ENCODE results near the gene IBA57.

The IBA57 gene

DNA sequence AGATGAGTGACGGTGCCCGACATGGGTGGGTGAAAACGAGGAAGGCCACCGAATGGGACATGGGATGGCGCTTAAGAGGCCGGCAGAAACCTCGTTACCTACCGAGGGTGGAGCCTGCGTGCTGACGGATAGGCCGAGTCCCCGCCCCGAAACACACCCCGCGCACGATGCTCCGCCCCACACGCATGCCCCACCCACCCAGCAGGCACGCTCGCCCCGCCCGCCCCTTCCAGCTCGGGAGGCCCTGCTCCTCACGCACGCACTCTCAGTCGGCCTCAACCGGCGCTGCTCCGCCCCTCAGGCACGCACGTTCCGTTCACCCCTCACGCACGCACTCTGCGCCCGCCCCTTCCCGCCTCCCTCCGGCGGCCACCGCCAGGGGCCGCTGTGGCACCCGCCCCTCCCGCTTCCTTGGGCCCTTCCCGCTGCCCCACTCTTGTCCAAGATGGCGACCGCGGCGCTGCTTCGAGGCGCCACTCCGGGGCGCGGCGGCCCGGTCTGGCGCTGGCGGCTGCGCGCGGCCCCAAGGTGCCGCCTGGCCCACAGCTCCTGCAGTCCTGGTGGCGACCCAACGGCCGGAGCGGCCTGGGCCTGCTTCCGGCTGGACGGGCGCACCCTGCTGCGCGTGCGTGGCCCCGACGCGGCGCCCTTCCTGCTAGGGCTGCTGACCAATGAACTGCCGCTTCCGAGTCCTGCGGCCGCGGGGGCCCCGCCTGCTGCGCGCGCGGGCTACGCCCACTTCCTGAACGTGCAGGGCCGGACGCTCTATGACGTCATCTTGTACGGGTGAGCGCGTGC lies at the start of gene IBA57:
IBA57 (plus strand) TSS at position 433 of the 798 bp plus-strand sequence; CDS start at position 446, 13 bp downstream.
- peak; percentile 99 to 100 for DNase-seq (ENCODE audit: low read depth in 2 of 2)

DNA sequence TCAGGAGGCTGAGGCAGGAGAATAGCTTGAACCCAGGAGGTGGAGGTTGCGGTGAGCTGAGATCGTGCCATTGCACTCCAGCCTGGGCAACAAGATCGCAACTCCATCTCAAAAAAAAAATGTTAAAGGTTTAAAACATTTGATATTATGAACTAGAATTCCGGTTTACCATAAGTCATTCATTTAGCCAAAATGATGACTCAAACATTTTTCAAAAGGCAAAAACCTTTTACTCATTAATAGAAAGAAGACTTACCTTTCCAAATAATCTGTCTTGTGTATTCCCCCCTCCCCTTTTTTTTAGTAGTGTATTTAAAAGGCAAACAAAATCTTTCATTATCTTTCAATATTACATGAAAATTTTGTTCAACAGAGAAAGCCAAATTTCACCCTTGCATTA lies 48.3 kb upstream of the IBA57 start:
- no peak for DNase-seq (ENCODE audit: low read depth in 2 of 2)

GRCh38 chr1:228118040-228118439 lies 47.6 kb upstream of the IBA57 start:
- DNase-seq (ENCODE audit: low read depth in 2 of 2), result no peak

DNA sequence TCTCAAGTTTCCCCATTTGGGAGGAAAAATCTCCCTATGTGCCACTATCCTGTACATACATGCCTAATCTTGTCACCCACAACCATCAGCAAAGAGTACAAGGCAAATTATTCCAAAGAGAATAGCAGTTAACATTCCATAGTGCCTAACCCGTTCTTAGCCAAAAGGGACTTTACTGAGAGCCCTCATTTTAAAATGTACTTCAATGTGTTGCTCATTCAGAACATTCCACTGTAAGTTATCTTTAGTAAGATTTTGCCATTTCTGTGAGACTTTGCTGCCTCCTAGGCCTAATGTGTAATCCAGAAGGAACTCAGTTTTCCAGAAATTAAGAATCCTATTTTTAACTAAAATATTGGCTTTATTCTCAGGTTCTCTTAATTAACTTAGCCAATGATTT lies 45.3 kb upstream of the IBA57 start:
- DNase-seq (ENCODE audit: low read depth in 2 of 2), result no peak

DNA sequence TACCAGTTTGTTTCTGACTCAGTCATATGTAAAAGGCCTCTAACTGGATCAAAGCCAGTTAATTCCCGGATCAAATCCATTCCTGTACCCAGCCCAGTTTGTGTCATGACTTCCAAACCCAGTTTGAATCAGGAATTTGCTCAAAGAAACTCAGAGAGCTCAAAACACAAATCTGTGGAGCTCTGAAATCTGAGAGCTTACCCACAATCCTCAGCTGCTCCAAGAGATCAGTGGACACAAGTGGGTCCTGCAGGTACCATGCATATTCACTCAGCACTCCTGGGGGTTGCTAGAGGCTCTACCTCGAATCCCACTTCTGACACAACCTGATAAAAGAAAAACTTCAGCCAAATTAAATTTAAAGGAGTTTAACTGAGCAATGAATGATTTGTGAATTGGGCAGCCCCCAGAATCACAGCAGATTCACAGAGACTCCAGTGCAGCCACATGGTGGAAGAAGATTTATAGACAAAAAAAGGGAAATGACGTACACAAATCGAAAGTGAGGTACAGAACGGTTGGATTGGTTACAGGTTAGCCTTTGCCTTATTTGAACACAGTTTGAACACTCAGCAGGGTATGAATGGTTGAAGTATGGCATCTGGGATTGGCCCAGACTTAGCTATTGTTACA lies 44.6 kb upstream of the IBA57 start:
- no peak for DNase-seq (ENCODE audit: low read depth in 2 of 2)

DNA sequence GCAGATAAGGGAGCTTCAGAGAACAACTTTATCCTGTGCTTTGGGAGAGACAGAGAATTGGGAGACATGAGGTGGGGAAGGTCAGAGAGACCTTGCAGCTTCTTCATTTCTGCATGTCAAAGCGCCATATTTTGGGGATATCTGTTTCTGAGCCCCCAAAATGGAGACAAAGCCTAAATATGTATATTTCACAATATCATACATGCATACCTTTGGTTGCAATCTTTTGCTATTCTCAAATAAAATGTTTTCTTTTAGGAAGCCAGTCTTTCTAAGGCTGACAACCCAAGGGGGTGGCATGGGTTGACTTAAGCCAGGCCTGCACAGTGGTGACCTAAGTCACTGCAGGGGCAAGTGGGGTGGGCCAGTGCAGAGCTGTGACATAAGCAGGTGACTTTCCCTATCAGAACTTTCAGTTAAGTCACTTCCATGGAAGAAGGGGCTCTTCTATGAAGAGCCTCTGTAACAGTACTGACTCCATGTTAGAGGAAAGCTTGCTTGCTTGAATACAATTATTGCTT lies 42.6 kb upstream of the IBA57 start:
- no peak for DNase-seq (ENCODE audit: low read depth in 2 of 2)

- DNase-seq (ENCODE audit: low read depth in 2 of 2), result no peak
Observed at GRCh38 chr1:228123505-228123904, 42.1 kb upstream of the IBA57 start.

- DNase-seq (ENCODE audit: low read depth in 2 of 2), result no peak
Observed at GRCh38 chr1:228125185-228125584, 40.4 kb upstream of the IBA57 start.

DNA sequence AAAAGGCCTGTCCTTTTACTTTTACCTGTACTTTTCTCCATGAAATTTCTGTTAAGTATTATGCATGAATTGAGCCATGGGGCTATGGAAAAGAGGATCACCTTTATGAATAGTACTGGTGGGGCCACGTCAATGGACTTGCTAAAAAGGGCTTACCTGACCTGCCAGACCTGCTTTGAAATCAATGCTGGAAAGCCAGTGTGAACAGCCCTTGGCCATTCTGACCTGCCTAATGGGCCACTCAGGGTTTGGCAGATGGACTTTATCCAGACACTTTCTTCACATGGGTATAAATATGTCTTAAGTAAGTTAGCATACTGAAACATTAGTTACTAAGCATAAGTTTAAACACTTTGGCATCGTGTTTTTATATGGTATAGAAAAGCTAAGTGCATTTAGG lies 33.8 kb upstream of the IBA57 start:
- no peak for DNase-seq (ENCODE audit: low read depth in 2 of 2)

GRCh38 chr1:228134591-228134990 lies 31.0 kb upstream of the IBA57 start:
- no peak for DNase-seq (ENCODE audit: low read depth in 2 of 2)

DNA sequence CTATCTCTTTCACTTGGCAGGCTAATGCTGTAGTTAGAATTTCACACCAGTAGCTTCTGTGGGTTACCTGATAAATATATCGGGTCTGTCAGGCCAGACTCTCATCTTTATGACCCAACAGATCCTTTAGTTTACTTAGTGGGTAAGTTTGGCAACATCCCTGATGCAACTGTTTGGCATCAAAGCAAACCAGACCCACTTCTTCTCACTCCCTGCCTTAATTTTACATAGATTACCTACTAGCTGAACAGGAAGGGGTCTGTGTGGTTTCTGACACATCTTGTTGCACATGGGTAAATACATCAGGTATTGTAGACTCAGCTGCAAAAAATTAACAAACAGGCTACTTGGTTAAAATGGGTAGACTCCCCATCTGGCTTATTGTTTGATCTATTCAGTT lies 28.7 kb upstream of the IBA57 start:
- no peak for DNase-seq (ENCODE audit: low read depth in 2 of 2)

- DNase-seq (ENCODE audit: low read depth in 2 of 2), result no peak
Observed at GRCh38 chr1:228139406-228139930, 26.1 kb upstream of the IBA57 start.

DNA sequence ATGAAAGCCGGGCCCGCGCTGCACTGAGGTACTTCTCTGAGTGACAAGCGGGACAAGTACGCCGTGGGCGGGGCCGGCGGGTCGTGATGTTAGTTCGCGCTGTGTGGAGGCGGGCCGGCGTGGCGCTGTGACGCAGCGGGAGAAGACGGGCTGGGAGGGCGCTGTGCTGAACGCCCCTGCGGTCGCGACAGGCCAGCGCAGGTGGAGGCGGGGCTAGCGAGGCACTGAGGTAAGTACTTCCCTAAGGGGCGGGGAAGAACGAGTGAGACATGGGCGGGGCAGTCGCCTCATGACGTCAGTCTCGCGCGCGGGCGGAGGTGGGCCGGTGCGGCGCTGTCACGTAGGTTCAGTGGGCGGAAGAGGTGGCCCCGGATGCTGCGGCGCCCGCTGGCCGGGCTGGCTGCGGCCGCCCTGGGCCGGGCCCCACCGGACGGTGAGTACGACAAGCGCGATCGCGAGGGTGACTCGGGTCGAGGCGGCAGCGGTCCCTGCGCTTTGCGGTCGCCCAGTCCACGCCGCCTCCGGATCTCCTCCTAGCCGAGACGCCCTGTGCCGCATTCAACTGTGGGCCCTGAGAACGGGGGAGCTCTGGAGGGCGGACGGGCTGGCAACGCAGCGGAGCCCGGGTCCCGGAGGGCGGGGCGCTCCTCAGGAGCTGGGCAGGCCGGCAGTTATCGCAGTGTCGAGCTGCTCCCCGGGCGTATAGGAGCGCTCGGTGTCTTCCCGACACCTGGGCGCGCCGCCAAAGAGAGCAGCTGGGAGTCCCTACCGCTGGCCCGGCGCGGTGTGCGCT lies 25.5 kb upstream of the IBA57 start, which contains the start of gene GUK1:
GUK1 (plus strand) TSS at position 349 of the 793 bp plus-strand sequence; CDS start at position 373, 24 bp downstream.
- peak; percentile 98 to 100 for DNase-seq (ENCODE audit: low read depth in 2 of 2)

DNA sequence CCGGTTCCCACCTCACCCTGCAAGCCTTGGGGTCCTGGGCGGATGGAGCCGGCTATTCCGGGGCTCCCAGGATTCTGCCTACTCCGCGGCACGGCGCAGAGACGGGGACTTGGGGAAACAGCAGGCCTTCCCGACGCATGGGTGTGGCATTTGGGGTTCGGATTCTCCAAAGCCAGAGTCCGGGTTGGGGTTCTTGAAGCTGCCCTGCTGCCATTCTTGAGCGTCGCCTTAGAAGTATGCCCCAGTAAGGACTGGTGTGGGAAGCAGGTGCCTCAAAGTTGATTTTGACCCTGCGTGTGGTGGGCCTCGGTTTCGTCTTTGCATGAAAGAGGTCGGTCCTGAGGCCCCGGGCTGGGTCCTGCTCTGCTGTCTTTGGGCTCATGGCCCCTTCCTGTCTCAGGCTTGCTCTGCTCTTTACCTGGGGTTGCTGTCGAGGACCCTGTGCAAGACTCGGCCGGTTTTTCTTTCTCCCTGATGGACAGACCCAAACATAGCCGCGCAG lies 24.8 kb upstream of the IBA57 start:
- no peak for DNase-seq (ENCODE audit: low read depth in 2 of 2)

DNA sequence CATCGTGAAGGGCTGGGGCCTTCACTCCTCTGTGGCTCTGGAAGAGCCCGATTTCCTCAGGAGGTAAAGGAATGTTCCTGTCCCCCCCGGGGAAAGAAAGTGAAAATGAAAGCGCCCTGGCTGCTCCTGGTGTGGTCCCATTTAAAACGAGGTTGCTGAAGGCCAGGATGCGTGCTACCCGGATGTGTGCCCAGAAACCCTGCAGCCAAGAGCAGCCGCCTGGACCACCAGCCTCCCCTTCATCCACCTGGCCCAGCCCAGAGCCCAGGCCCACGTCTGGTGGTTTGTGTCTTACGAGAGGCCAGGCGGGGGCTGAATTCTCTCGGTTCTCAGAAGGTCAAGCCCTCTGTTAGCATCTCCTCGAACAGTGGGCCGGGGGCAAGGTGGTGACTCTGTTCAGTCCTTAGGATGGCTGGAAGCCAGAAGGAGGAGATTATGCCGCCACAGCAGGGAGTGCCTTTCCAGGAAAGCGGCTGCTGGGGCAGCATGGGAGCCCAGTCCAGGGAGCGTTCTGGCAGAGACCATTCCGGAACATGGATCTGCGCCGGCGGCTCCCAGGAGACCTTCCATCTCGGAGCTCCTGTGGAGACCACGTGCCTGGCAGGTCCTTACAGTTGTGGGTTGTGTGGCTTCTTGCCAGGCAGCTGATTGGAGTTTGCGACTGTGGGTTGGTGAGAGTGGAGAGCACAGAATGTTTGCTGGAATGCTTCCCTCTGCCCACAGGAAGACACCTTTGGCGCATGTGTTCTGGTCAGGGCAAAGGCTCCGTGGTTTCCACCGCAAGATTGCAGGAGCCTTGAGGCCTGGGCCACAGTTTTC lies 24.2 kb upstream of the IBA57 start:
- no peak for DNase-seq (ENCODE audit: low read depth in 2 of 2)

GRCh38 chr1:228142155-228142691 lies 23.4 kb upstream of the IBA57 start:
- no peak for DNase-seq (ENCODE audit: low read depth in 2 of 2)

GRCh38 chr1:228142701-228143136 lies 22.9 kb upstream of the IBA57 start:
- DNase-seq (ENCODE audit: low read depth in 2 of 2), result no peak

DNA sequence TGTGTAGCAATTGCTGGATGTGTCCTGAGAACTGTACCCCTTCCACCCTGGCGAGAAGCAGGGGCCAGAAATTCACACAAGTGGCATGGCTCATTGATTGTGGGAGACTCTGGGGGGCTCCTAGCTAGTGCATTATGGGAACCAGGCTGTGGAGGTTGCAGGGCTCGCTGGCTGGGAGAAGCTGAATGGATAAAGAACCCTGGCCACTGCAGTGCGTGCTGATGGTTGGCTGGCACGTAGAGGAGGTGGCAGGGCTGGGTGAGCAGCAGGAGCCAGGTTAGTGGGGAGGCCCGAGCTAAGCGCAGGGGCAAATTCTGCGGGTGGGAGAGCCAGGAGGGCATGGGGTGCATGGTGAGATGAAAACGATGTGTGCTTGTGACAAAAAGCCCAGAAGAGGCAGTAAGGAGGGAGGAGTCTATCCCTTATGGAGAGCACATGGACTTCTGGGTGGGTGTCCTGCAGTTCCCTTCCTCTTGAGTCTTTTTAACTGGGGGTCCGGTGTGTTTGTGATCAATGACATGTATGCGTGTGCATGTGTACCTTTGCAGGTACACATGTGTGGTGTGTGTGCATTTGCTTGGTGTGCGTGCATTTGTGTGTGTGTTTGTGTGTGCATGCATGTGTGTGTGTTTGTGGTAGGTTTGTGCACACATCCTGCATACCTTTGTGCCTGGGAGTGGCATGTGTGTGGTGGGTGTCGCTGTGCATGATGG lies 22.0 kb upstream of the IBA57 start:
- DNase-seq (ENCODE audit: low read depth in 2 of 2), result no peak

- DNase-seq (ENCODE audit: low read depth in 2 of 2), result no peak
Observed at GRCh38 chr1:228144193-228144992, 21.2 kb upstream of the IBA57 start.
